Tibial nerve (tissue), 3 donors: ENCODE data around the gene KANK3.
"Not testable (repeated sequence)": the region's sequence is repeated elsewhere in the genome, so short reads cannot be mapped to it uniquely, and the experiment has no call there.

ENCODE experiments used
- CTCF ChIP-seq, 5 experiments: fragments of 200-600 bp in 3 of 5; fragments of 450-650 bp in 2 of 5; sonication (generic) in 3 of 5; IDR thresholded peaks; one replicate each; pipeline ENCODE4 v1.5.1; 2016 to 2019; ENCODE audit warnings: antibody characterized with exemption in 5 of 5, mild to moderate bottlenecking in 3 of 5, moderate library complexity in 2 of 5
- POLR2A ChIP-seq, 2 donors: fragments of 450-650 bp; IDR thresholded peaks; one replicate each; pipeline ENCODE4 v1.6.1; 2017; ENCODE audit warnings: antibody characterized with exemption in 2 of 2, mild to moderate bottlenecking in 2 of 2, moderate library complexity in 2 of 2

- not testable (repeated sequence) for TF ChIP-seq CTCF, POLR2A (IDR thresholded peaks at IDR 0.05)
Measured at GRCh38 chr19:8318835-8319234, 24.2 kb downstream of the KANK3 start.
